ENCODE measurements around the gene CSNK1D.

- TF ChIP-seq GATA3 (IDR thresholded peaks at IDR 0.05; ENCODE audit: low read depth, low read length), result no peak
- no peak for TF ChIP-seq GATA2 (IDR thresholded peaks at IDR 0.05; ENCODE audit: low read depth, low read length)
Observed at GRCh38 chr17:82223517-82223916, 50.0 kb downstream of the CSNK1D start.

Measured in SH-SY5Y (cell line).